Brain microvascular endothelial cell (primary cell): ENCODE measurements around the gene ELMO1.

Source experiments
- DNase-seq: peaks from one replicate; pipeline ENCODE4 v3.0.0-alpha.2; 2020
- H3K27ac ChIP-seq: fragments of 250-450 bp; sonication (Bioruptor Pico); 2 replicates; pipeline ENCODE4 v1.5.1; 2020; ENCODE audit warnings: mild to moderate bottlenecking, moderate library complexity
- H3K27me3 ChIP-seq: fragments of 250-450 bp; sonication (Bioruptor Pico); replicated peaks from 2 replicates; pipeline ENCODE4 v1.5.1; 2020; ENCODE audit warnings: mild to moderate bottlenecking
- H3K36me3 ChIP-seq: fragments of 250-450 bp; sonication (Bioruptor Pico); replicated peaks from 2 replicates; pipeline ENCODE4 v1.5.1; 2020; ENCODE audit warnings: mild to moderate bottlenecking
- H3K4me3 ChIP-seq: 2 replicates; pipeline ENCODE4 v1.5.1; 2011; ENCODE audit warnings: low read depth, mild to moderate bottlenecking, control low read depth, low read length, moderate library complexity
- in situ Hi-C: cut with HindIII; loops from 2 replicates; pipeline ENCODE4 v1.10.0; 2017; ENCODE audit warnings: low sequenced_read_pairs, low pct_ligation_motif_present
- TF ChIP-seq, protein P1 (sequence below): IDR thresholded peaks from 2 replicates; pipeline ENCODE4 v1.5.1; 2011; ENCODE audit warnings: low read depth, mild to moderate bottlenecking, moderate library complexity, low read length, control low read depth, inconsistent platforms; ENCODE audit errors: missing control alignments

The ELMO1 gene

DNA sequence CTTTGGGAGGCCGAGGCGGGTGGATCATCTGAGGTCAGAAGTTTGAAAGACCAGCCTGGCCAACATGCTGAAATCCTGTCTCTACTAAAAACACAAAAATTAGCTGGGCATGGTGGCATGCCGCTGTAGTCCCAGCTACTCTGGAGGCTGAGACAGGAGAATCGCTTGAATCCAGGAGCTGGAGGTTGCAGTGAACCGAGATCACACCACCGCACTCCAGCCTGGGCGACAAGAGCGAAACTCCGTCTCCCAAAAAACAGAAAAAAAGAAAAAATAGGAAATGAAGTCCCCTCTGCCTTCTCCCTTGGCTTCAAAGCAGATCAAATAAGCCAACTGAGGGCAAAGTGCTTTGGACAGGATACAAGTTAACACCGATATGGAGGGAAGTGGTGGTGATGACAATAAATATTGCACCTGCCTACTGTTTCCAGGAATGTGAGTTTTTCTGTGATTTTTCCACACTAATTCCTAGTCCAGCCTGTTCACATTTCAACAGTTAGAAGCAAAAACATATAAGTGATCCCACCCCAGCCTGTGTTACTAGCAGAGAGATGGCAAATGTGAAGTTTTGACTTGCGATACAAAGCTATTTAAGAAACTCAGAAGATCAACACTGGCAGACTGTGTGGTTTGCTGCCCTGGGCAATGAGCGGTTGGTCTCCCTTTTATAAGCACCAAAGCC, 433.2 kb downstream of the ELMO1 start:
- H3K4me3 ChIP-seq, result no peak overlapping the region
- no peaks in the 10 kb centered on the region for H3K36me3 ChIP-seq
- no peak for DNase-seq
- in situ Hi-C loops, result no loop called here
- H3K27ac ChIP-seq, result no peak overlapping the region
- H3K27me3 ChIP-seq, result no peaks in the 10 kb centered on the region
- TF ChIP-seq, protein P1, sequence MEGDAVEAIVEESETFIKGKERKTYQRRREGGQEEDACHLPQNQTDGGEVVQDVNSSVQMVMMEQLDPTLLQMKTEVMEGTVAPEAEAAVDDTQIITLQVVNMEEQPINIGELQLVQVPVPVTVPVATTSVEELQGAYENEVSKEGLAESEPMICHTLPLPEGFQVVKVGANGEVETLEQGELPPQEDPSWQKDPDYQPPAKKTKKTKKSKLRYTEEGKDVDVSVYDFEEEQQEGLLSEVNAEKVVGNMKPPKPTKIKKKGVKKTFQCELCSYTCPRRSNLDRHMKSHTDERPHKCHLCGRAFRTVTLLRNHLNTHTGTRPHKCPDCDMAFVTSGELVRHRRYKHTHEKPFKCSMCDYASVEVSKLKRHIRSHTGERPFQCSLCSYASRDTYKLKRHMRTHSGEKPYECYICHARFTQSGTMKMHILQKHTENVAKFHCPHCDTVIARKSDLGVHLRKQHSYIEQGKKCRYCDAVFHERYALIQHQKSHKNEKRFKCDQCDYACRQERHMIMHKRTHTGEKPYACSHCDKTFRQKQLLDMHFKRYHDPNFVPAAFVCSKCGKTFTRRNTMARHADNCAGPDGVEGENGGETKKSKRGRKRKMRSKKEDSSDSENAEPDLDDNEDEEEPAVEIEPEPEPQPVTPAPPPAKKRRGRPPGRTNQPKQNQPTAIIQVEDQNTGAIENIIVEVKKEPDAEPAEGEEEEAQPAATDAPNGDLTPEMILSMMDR, result no peak

DNA sequence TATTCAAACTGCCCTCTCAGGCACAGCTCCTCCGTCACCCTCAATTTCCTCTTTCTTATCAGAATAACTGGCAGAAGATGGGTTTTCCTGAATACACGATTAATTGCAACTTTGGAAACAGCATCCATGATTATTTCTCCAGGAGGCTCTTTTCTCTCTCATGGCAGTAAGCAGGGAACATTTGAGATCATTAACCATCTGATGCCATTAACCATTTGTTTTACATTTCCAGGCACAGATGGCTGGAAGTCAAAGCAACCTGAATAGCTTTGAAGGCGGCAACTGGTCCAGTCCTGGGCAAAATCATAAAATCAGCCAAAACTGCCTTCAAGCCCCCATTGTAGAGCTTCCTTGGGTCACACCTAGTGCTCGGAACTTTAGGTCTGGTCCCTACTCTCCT, 434.9 kb downstream of the ELMO1 start:
- no peak overlapping the region for H3K4me3 ChIP-seq
- no peaks in the 10 kb centered on the region for H3K36me3 ChIP-seq
- H3K27me3 ChIP-seq, result no peaks in the 10 kb centered on the region
- in situ Hi-C loops, result no loop called here
- no peak overlapping the region for H3K27ac ChIP-seq
- DNase-seq, result no peak
- TF ChIP-seq, protein P1, result no peak

DNA sequence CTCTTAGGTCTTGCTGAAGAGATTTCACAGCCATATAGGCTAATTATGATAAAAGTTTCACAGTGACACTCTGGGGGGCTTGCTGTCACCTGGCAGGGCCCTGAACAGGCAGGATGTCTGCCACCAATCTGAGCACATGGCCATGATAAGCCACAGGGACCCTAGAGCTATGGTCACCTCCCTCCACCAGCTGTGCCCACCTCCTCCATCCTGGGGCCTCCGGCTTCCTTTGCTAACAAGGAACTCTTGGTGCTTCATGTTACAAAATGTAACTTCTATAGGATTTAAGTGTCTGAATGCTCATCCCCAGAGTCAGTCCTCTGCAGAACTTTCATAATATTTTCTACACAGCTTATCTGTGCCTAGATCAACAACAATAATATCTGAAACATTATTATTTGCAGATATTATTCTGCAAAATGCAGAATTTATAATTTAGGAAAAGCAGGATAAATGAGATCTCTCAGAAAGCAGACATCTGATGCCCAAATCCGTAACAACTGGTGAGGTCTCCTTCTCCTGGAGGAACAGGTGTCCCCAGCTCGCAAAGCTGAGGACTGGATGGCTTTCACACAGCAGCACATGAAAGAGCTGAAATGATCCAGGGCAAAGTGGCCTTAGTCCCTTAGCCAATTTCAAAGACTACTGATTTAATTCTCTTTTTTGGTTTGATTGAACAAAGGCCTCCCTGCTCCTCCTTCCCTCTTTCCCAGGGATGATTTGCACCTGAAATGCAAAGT, 437.3 kb downstream of the ELMO1 start:
- H3K27ac ChIP-seq, result no peak overlapping the region
- DNase-seq, result no peak
- H3K27me3 ChIP-seq, result no peaks in the 10 kb centered on the region
- no peak overlapping the region for H3K4me3 ChIP-seq
- in situ Hi-C loops, result no loop called here
- no peaks in the 10 kb centered on the region for H3K36me3 ChIP-seq
- TF ChIP-seq, protein P1, result no peak

DNA sequence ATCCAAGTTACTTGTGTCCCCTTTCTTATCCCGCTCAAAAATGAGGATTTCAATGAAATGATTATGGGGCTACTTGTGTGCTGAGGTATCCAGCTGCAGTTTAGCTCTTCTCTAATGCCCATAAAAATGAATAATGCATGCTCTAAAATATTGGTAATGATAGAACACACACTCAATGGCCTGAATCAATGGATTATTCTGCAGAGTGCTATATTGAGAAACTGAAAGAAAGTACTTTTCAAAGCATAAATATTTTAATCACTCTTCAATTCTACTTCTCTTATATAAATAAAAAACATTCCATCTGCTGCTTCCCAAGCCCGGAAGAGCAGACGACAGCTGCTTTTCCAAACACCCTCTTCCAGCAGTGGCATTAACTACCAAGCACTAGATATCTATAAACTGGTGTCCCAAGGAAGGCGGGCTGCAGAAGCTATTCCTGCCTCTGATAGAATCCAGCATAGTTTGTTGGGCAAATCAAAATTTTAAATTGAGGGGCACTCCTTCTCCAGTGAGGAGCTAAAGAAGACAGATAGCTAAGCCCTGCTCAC, 439.5 kb downstream of the ELMO1 start:
- in situ Hi-C loops, result no loop called here
- DNase-seq, result no peak
- TF ChIP-seq, protein P1, result no peak
- Histone ChIP-seq H3K27ac (no peak overlapping the region), H3K36me3 (no peaks in the 10 kb centered on the region), H3K4me3 (no peak overlapping the region), H3K27me3 (no peaks in the 10 kb centered on the region)

- in situ Hi-C loops, result no loop called here
- H3K36me3 ChIP-seq, result no peaks in the 10 kb centered on the region
- DNase-seq, result no peak
- H3K4me3 ChIP-seq, result no peak overlapping the region
- no peak overlapping the region for H3K27ac ChIP-seq
- H3K27me3 ChIP-seq, result no peaks in the 10 kb centered on the region
- TF ChIP-seq, protein P1, result no peak
These were observed 441.0 kb downstream of the ELMO1 start for GRCh38 chr7:37007691-37008090.
